Measurements from ENCODE around the gene CSRP3.
"Not testable (repeated sequence)": the region's sequence is repeated elsewhere in the genome, so short reads cannot be mapped to it uniquely, and the experiment has no call there.

CSRP3 gene

DNA sequence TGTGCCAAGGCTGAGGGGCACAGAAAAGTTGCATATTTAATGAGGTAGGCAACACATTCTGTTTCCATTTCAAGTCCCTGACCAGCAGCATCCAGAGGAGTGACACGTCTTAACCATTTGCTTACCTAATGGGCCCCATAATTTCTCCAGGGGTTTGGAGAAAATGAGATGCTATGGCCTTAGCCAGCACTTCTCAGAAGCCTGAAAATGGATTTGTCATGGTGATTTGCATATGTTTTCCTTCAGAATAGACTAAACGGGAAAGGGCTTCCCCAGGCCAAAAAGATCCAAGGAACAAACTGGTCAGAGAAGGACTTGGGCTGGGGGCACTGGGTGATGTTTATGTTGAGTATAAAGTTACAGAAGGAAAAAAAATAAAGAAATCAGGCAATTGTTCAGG, 16.7 kb downstream of the CSRP3 start:
- no peak for DNase-seq

DNA sequence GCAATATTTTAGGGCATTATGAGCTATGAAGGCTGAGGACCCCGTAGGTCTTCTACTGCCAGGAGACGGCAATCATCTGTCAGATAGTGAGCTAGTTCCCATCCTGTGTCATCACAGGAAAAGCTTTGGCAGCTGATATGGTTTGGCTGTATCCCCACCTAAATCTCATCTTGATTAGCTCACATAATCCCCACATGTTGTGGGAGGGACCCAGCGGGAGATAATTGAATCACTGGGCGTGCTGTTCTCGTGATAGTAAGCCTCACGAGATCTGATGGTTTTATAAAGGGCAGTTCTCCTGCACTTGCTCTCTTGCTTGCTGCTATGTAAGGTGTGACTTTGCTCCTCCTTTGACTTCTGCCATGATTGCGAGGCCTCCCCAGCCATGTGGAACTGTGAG, 18.1 kb downstream of the CSRP3 start:
- DNase-seq, result no peak

DNA sequence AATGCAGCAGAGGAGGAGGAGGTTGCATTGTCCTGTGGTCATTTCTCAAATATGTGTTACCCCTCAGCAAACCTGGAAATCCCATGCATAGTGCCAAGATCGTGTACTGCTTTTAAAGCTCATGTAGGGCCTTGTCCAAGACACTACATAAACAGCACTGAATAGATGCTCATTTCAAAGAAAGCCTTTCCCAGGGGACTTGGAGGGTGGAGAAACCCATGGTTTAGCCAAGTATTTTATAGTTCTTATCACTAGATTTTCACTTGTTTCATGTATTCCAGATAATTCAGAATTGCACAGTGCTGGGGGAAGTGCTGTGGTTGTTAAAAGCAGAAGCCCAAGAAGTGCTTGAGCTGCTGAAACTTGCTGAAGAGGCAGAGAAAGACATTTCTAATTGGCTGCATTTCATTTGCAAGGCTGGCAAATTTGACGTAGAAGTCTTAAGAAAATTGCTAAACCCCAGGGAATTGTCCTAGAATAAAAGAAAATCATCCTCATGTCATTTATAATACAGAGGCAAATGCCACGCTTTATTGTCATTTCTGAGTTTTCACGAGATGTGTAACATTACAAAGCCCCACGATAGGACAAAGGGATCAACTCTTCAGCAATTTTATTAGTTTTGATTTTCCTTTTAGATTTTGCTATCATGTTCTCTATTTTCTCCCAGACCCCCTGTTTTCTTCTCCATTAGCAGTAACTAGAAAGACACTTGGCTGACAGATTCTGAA, 20.1 kb downstream of the CSRP3 start:
- DNase-seq, result no peak

DNA sequence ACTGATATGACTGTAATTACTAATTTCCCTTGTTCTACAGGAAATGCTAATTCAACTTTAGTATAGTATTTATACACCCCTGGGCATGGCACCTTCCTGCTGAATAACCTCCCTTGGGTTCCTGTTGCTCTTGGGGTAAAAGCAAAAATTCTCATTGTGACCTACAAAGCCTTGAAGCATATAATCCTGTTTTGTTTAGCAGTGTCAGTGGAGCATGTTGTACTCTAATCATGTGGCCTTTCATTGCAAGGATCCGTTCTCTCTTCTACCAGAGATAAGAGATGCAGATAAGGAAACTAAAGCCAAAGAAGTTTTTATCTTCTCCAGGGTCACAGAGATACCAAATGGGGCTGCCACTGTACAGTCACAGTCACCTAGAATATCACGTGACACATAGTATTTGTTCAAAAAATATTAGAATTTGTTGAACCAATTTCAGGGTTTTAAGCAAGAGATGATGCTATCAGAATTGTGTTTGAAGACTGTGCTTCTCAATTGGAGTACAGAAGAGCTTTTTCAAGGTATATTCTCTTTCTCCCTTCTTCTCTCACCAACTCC, 25.1 kb downstream of the CSRP3 start:
- DNase-seq, result no peak

DNA sequence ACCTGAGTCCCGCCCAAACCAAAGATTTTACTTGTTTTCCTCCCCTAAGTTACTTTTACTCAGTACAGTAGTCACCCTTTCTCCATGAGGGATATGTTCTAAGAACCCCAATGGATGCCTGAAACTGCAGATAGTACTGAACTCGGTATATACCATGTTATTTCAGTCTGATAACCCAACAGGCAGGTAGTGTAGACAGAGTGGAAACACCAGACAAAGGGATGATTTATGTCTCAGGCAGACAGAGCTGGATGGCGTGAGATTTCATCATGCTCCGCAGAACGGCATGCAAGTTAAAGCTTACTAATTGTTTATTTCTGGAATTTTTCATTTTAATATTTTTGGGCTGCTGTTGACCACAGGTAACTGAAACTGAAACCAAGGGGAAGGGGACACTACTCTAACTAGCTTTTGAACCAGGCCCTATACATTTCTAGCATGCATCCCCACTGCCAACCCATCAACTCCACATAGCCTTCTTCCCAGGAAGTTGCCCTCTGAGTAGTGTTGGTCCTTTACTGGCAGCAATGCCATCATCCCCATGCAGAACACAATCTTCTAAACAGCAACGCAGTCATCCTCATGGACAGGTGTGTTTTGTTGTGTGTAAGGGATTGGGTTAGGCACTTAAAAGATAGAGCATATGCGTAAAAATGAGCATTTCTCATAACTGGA, 27.7 kb downstream of the CSRP3 start:
- no peak for DNase-seq

DNA sequence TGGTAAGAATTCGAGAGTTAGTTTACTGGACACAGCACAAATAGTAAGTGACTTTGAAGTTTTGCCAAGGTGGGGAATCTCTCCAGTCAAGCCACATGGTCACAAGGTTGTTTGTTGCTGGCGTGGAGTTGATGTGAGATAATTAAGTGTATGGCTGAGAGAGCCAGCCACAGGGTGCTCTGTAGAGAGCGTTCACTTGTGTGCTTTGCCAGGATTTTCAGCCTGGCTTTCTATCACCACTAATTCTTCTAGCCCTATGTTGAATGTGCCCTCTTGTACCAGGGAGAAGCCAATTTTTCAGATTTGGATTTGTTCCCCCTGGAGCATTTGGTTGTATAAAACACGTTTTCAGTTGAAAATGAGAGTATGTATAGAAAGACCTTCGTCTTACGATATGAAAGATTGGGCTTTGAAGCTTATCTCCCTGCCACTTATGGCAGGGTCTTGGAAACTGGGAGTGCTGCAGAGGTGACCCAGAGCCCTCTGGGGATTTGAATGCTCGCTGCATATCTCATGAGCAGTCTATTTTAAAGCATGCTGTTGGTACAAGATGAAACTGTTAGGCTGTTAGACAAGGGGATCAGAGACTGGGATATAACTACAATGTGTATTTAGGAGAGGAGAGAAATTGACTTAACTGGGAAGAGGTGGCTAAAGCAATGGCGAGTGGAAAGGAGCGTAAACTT, 28.6 kb downstream of the CSRP3 start:
- DNase-seq, result peak; percentile 31

DNA sequence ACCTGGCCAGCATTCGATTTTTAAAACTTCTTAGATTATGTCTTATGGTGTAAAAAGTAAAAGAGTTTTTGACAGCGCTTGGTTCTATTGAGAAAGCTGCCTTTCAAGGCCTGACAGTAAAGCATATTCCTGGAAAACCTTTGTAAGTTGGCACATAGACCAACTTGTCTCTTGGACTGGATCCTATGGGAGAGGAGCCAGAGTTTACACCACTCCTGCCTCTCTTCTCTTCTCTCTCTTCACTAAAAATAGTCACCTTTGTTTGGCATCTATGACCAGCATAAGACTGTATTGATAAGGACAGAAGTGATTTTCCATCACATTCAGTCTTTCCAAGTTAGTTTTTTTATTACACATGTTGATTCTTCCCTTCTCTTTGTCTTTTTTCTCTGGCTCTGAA, 33.7 kb downstream of the CSRP3 start:
- peak; percentile 35 for DNase-seq

DNA sequence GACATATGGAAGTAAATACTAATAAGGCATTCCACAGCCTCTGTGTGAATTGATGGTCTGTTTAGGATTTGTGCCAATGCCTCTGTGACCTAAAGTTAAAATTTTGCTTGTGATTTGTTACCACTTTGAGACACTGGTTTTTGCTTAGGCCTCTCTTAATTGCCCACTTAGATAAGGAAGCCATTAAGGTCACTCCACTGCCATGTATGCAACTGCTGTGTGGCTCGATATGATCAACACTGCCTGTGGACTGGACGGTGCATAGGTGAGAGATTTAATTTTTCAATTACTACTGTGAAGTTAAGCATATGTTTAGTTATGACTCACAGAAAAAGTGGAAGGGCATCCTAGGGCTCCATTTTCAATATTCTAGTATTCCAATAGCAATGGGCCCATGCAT, 36.9 kb downstream of the CSRP3 start:
- DNase-seq, result no peak

DNA sequence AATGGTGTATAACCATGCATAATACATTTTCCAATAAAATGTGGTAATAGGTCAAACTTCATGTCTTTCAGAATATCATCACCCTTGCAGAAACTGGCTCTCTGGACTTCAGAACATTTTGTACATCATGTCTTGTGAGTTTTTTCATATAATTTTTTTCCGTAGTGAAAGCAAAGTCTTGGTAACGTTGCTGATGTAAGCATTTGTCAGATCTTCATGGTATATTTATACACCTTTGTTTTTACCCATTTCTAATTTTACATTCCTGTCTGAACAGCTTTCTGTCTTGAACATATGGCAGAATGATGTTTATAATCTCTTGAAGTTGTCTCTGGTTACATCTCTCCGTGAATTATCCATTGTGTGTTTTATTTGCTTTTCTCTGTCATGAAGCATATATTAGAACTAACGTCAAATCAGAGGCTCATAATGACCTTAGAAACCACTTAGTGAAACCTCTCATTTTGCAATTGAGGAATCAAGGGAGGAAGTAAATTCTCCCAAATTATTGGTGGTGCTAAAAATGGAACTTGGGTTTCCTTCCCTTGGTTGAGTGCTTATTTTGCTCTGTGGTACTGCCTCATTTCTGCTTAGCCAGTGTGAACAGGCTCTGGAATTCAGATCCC, 37.4 kb downstream of the CSRP3 start:
- no peak for DNase-seq

DNA sequence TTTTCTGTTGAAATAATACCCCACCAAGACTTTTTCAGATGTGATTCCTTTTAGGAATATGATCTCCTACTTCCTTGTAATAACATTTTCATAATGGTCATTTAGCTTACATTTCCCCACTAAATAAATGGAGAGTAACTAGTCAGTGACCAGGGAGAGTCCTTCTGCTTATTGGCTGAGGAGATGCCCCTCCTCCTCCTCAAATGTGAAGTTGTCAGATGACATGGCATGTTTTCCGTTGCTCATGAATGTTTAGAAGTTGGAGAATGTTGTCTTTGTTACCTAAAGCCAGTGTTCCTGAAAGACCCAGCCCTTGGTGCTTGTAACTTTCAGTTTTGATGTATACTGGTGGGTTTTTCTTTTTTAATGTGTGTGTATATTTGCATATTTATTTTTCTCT, 38.2 kb downstream of the CSRP3 start:
- no peak for DNase-seq

DNA sequence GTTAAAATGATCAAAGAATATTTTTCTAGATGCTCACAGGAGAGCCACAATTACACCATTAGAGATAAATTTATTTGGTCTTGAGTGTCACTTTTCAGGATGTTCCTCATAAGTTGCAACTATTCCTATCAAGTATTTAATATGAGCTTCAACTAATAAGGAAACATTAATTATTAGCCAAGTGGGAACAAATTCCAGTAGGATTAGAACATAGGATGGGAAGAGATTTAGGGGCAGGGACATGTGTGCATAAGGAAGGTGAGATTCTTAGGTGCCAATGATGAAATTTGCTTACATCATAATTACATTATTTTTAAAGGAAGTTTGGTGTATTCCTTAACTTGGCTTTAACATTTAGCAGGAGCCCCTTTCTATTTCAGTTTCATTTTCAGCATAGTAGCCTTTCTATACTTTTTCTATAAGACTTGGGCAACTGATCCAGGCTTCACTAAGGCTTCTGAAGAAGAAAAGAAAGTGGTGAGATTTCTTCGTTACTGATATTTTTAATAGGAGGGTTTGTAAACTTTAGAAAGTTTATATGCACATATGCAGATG, 38.8 kb downstream of the CSRP3 start:
- DNase-seq, result no peak

DNA sequence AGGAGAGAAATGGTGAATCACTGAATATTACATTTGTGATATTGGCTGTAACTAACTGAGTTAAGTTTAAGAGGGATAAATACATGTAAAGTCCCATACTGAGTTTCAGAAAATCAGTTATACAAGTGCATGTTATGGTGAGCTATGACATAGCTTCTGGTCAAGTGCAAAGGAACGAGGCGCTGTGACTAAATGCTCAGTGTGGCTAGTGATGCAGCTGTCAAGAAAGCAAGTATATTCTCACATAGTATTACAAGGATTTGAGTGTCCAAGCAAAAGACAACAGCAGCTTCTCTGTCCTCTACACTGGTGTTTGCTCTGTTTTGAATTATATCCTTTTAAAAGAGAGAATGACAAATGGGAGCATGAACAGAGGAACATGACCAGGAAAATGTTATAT, 40.1 kb downstream of the CSRP3 start:
- no peak for DNase-seq

DNA sequence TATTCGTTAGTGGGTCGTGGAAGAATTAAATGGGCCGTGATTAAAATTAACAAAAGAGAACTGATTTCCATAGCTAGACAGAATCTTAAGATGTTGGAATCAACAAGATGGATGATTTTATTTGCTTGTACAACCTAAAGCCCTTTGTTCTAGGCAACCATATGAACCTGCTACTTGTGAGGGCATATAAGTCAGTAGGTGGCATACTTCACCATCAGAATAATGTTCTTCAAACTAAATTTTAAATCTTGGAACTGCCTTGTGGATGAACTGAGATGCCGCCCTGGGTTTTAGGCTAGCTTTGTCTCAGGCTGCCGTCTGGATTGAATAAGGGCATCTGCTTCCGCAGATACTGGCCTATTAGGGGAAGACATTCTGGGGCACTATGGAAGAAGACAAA, 40.9 kb downstream of the CSRP3 start:
- no peak for DNase-seq

DNA sequence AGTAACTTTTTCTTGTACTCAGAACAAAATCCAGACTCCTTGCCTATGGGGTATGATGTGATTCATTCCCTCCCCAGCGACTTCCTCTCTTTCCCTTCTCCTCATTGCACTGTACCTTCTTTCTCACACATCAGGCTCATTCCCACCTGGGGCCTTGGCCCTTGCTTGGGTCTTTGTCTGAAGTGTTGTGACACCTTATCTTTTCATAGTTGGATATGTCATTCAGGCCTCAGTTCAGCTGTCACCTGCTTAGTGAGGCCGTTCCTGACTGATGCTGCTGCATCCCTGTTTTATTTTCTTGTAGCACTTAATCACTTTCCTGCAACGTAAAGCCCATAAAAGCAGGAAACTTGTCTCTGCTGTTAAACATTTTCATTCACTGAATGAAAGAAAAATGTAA, 44.9 kb downstream of the CSRP3 start:
- no peak for DNase-seq

DNA sequence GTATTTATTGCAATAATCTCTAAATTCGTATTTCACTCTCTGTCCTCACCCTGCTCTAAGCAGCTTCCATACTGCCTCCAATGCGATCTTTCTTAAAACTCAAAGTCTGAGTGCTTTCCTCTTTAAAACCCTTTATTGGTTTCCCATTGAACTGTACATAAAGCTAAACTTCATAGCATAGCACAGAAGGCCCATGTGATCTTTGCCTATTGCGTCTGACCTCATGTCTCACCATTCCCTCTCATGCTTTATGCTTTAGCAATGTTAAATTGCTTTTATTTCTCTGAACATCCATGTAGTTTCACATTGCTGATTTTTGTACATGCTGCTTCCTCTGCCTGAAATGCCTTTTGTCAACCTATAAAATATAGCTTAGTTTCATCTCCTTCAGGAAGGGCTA, 56.5 kb downstream of the CSRP3 start:
- DNase-seq, result no peak

DNA sequence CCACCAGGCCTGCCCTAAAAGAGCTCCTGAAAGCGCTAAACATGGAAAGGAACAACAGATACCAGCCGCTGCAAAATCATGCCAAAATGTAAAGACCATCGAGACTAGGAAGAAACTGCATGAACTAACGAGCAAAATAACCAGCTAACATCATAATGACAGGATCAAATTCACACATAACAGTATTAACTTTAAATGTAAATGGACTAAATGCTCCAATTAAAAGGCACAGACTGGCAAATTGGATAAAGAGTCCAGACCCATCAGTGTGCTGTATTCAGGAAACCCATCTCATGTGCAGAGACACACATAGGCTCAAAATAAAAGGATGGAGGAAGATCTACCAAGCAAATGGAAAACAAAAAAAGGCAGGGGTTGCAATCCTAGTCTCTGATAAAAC, 64.9 kb downstream of the CSRP3 start:
- not testable (repeated sequence) for DNase-seq

DNA sequence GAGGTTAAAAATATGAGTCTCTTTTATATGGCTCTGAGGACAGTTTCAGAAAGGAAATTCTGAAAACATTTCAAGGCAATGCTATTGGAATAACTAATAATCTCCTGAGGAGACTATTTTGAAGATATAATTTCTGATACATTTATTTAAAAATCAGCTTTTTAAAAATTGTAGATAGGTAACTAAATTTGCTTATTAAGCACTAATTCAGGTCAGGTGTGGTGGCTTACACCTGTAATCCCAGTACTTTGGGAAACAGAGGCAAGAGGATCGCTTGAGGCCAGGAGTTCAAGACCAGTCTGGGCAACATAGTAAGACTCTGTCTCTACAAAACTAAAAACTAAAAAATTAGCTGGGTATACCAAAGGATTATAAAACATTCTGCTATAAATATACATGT, 67.8 kb downstream of the CSRP3 start:
- DNase-seq, result no peak

All from NCI-H446 treated with DMSO at 0.1 percent for 48 hours (cell line).